Measurements from ENCODE around the gene C1orf74.

GRCh38 chr1:209749670-209750323 is 34.6 kb downstream of the C1orf74 start:
- no peak for TF ChIP-seq RAD21 (IDR thresholded peaks at IDR 0.05; ENCODE audit: low read length)
- TF ChIP-seq POLR2AphosphoS5 (IDR thresholded peaks at IDR 0.05; ENCODE audit: low read depth, low read length): no peak
- TF ChIP-seq YY1 (IDR thresholded peaks at IDR 0.05; ENCODE audit: low read depth): no peak
- TF ChIP-seq, protein P1, sequence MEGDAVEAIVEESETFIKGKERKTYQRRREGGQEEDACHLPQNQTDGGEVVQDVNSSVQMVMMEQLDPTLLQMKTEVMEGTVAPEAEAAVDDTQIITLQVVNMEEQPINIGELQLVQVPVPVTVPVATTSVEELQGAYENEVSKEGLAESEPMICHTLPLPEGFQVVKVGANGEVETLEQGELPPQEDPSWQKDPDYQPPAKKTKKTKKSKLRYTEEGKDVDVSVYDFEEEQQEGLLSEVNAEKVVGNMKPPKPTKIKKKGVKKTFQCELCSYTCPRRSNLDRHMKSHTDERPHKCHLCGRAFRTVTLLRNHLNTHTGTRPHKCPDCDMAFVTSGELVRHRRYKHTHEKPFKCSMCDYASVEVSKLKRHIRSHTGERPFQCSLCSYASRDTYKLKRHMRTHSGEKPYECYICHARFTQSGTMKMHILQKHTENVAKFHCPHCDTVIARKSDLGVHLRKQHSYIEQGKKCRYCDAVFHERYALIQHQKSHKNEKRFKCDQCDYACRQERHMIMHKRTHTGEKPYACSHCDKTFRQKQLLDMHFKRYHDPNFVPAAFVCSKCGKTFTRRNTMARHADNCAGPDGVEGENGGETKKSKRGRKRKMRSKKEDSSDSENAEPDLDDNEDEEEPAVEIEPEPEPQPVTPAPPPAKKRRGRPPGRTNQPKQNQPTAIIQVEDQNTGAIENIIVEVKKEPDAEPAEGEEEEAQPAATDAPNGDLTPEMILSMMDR (IDR thresholded peaks at IDR 0.05): no peak
- no peak for TF ChIP-seq EZH2phosphoT487 (IDR thresholded peaks at IDR 0.05; ENCODE audit: borderline replicate concordance, low read depth)
- TF ChIP-seq, protein P2, sequence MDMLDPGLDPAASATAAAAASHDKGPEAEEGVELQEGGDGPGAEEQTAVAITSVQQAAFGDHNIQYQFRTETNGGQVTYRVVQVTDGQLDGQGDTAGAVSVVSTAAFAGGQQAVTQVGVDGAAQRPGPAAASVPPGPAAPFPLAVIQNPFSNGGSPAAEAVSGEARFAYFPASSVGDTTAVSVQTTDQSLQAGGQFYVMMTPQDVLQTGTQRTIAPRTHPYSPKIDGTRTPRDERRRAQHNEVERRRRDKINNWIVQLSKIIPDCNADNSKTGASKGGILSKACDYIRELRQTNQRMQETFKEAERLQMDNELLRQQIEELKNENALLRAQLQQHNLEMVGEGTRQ (IDR thresholded peaks at IDR 0.05; ENCODE audit: borderline replicate concordance, low read depth, low read length): no peak
